ENCODE data around the gene GLP2R. TPM values are rescaled to one million over a fixed set of nuclear protein-coding genes. Genes with fewer than 3 reads are reported as not detected.

GLP2R gene
- total and polyA plus RNA-seq, 9 donors: 0.03 to 0.79 (median 0.19) TPM; not detected in 5

DNA sequence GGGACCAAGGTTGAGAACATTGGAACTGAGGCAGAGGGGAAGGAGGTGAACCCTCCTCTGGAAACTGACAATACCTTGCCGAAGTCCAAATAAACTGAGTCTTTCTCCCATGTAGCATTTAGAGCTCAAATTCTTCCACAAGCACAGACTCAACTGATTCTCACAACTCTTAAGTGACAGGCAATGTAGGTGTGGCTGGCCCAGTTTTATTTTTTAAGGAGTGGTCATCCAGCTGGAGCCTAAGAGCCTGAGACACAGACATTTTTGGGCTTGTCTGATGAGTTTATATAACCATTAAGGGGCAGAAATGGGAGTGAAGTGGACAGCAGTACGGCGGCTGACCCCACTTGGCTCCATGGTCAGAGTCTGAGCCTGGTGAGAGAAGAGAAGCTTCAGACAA is 68.5 kb downstream of the GLP2R start:
- Histone ChIP-seq H3K36me3 (ENCODE audit: control insufficient read depth, insufficient read depth, low read length) (no peaks in the 10 kb centered on the region), H3K27ac (ENCODE audit: low read length) (no peak overlapping the region), H3K27me3 (ENCODE audit: control insufficient read depth, insufficient read depth, low read length) (peaks cover 10% of the 10 kb centered on the region), H3K4me3 (ENCODE audit: low read length) (no peak overlapping the region), H3K4me1 (ENCODE audit: control insufficient read depth, insufficient read depth, low read length) (no peaks in the 10 kb centered on the region), H3K9me3 (replicated peaks; ENCODE audit: control insufficient read depth, low read depth, low read length) (peaks cover 8% of the 10 kb centered on the region)
- WGBS (ENCODE audit: insufficient coverage): 100% methylated on average over 2 of the region's 3 CpGs
- DNase-seq: no peak

DNA sequence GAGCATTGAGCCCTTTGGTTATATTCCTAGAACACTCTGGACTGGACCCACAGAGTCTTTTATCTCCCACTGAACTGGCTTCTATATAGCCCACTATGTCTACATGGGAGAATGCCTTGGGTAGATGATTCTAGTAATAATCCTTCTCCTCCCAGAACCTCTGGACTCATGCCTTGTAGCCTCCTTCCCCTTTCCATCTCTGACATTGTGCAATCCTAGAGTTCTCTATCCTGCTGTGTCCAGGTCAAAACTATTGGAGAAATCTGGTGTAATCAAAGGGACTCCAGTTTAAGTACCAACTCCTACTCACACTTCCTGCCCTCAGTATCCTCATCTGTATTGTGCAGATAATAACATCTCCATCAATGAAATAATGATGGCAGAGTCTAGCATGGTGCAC is 70.2 kb downstream of the GLP2R start:
- H3K27me3 ChIP-seq (ENCODE audit: control insufficient read depth, insufficient read depth, low read length): peaks cover 10% of the 10 kb centered on the region
- H3K27ac ChIP-seq (ENCODE audit: low read length): no peak overlapping the region
- H3K9me3 ChIP-seq (replicated peaks; ENCODE audit: control insufficient read depth, low read depth, low read length): peaks cover 8% of the 10 kb centered on the region
- no peaks in the 10 kb centered on the region for H3K36me3 ChIP-seq (ENCODE audit: control insufficient read depth, insufficient read depth, low read length)
- no peak overlapping the region for H3K4me3 ChIP-seq (ENCODE audit: low read length)
- peaks cover 5% of the 10 kb centered on the region for H3K4me1 ChIP-seq (ENCODE audit: control insufficient read depth, insufficient read depth, low read length)
- DNase-seq: no peak

DNA sequence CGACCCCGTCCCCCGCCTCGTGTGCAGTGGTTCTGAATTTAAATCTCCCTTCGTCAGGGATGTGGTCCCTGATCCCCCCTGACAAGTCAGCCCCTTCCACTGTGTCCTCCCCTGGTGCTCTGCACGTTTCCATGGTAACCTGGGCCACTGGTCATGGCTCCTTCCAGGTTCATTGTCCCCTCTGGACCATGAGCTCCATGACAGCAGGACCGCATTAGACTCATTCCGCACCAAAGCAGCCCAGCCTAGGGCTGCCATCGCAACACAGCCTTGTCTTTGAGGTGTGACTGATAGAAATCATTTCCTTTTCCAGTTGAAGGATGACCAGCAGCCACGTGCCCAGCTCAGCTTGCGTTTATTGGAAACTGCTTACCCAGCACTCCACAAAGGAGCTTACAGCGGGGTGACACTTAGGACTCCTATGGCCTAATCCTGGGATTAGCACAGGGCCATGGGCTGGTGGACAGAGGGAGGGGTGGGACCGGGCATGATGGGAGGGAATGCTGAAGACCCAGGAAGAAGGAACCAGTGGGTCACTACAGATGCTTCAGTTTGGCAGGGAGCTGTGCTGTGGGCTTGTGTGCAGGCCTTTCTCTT is 71.7 kb downstream of the GLP2R start:
- no peak for DNase-seq
- peaks cover 10% of the 10 kb centered on the region for H3K4me1 ChIP-seq (ENCODE audit: control insufficient read depth, insufficient read depth, low read length)
- no peak overlapping the region for H3K27ac ChIP-seq (ENCODE audit: low read length)
- peaks cover 8% of the 10 kb centered on the region for H3K9me3 ChIP-seq (replicated peaks; ENCODE audit: control insufficient read depth, low read depth, low read length)
- WGBS (ENCODE audit: insufficient coverage): 70% methylated on average over 12 of the region's 13 CpGs
- H3K4me3 ChIP-seq (ENCODE audit: low read length): no peak overlapping the region
- H3K27me3 ChIP-seq (ENCODE audit: control insufficient read depth, insufficient read depth, low read length): peaks cover 10% of the 10 kb centered on the region
- no peaks in the 10 kb centered on the region for H3K36me3 ChIP-seq (ENCODE audit: control insufficient read depth, insufficient read depth, low read length)

DNA sequence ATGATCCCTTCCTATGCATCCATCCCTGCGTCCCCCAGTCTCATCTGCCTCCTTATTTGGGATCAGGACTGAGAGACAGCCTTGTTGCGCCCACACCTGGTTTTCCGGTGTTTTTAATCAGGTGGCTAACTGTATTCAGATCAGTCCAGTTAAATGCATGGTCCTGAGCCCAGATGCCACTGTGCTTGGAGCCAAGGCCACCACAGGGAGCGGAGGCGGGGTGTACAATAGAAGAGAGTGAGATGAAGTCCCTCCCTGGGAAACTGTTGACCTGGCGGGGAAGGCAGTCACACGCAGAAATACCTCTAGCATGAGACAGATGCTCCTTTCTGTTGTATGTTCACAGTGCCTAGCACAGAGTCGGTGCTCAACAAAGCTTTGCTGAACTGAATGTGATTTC is 73.1 kb downstream of the GLP2R start:
- Histone ChIP-seq H3K9me3 (replicated peaks; ENCODE audit: control insufficient read depth, low read depth, low read length) (peaks cover 8% of the 10 kb centered on the region), H3K4me3 (ENCODE audit: low read length) (no peak overlapping the region), H3K27ac (ENCODE audit: low read length) (no peak overlapping the region), H3K27me3 (ENCODE audit: control insufficient read depth, insufficient read depth, low read length) (peaks cover 10% of the 10 kb centered on the region), H3K36me3 (ENCODE audit: control insufficient read depth, insufficient read depth, low read length) (no peaks in the 10 kb centered on the region), H3K4me1 (ENCODE audit: control insufficient read depth, insufficient read depth, low read length) (peaks cover 10% of the 10 kb centered on the region)
- DNase-seq: no peak
- 92% methylated on average over 7 of the region's 8 CpGs for WGBS (ENCODE audit: insufficient coverage)

DNA sequence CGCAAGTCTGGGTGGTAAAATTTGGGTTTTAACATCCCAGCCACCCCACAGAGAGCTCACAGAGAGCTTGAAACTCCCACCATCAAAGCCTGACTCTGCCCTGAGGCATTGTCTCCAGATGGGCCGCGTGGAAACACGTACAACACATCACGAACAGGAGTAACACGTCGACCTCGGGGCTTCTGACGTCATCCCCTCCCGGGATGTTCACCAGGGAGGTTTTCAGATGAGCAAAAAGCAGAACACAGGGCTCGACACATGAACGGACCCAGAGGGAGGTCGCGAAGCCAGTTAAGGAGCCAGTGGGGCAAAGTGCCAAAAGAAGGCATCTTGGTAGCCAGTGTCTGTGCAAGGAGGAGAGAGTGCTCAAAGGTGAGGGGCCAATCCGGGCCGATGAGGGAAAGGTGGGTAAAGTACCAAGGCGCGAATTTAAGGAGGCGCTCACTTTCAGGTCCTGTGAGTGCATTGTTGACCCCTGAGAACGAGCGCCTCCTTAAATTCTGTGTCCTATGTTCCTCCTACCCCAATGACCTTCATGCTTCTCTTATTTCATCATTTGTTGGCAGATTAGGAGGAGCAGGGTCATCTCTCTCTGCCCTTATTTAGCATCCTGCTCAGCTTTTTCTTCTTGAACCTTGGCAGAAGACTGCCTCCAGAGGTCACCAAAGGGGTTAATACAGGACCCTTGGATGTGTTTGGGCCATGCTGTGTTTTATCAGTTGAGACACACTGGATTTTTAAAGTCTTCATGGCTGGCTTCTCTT is 73.7 kb downstream of the GLP2R start:
- no peaks in the 10 kb centered on the region for H3K36me3 ChIP-seq (ENCODE audit: control insufficient read depth, insufficient read depth, low read length)
- no peak for DNase-seq
- no peak overlapping the region for H3K27ac ChIP-seq (ENCODE audit: low read length)
- peaks cover 10% of the 10 kb centered on the region for H3K27me3 ChIP-seq (ENCODE audit: control insufficient read depth, insufficient read depth, low read length)
- H3K4me1 ChIP-seq (ENCODE audit: control insufficient read depth, insufficient read depth, low read length): peaks cover 10% of the 10 kb centered on the region
- peaks cover 6% of the 10 kb centered on the region for H3K9me3 ChIP-seq (replicated peaks; ENCODE audit: control insufficient read depth, low read depth, low read length)
- no peak overlapping the region for H3K4me3 ChIP-seq (ENCODE audit: low read length)
- WGBS (ENCODE audit: insufficient coverage): 61% methylated on average over 10 of the region's 21 CpGs

DNA sequence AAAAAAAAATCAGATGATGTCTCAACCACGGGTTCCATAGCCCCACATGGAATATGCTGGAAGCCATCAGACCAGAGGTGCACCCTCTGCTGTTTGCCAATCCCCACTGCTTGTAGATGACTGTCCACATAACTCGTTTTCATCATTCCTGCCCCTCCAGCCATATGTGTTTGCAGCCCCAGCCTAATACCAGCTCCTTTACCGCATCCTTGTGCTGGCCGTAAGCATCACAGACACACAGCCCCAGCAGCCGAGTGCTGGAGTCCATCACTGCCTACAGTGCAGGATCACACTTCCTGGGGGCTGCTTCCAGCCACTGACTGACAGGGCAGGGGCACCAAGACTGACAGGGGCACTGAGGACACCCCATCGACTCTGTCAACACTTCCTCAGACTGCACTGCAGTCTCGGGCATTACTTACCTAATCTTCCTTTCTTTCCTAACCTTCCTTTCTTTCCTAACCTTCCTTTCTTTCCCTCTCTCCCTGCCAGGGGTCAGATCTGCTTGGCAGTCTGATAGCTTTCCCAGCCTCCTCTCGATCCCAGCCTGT is 74.4 kb downstream of the GLP2R start:
- WGBS (ENCODE audit: insufficient coverage): 35% methylated on average over 8 of the region's 8 CpGs
- peaks cover 8% of the 10 kb centered on the region for H3K27me3 ChIP-seq (ENCODE audit: control insufficient read depth, insufficient read depth, low read length)
- peaks cover 10% of the 10 kb centered on the region for H3K4me1 ChIP-seq (ENCODE audit: control insufficient read depth, insufficient read depth, low read length)
- peak overlapping the region; percentile 65 for H3K27ac ChIP-seq (ENCODE audit: low read length)
- H3K4me3 ChIP-seq (ENCODE audit: low read length): no peak overlapping the region
- H3K9me3 ChIP-seq (replicated peaks; ENCODE audit: control insufficient read depth, low read depth, low read length): no peaks in the 10 kb centered on the region
- no peaks in the 10 kb centered on the region for H3K36me3 ChIP-seq (ENCODE audit: control insufficient read depth, insufficient read depth, low read length)
- DNase-seq: no peak

DNA sequence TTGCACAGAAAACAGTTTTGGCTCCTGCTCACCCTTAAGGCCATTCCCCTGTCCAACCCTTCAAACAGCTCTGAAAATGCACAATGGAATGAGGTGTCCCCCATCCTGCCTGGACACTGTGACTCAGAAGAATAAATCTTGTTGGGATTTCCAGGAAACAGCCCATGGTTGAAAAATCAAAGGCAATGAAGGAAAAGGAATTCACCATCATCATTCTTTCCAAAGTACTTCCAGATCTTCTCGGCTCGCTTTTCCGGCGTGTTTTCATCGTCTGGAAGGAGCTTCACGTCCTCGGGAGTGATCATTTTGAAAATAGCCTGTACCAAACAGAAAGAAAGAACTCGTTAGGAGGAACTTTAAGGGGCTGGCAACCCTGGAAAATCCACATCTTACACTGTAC is 75.1 kb downstream of the GLP2R start:
- DNase-seq: peak; percentile 90
- Histone ChIP-seq H3K4me1 (ENCODE audit: control insufficient read depth, insufficient read depth, low read length) (peaks cover 10% of the 10 kb centered on the region), H3K36me3 (ENCODE audit: control insufficient read depth, insufficient read depth, low read length) (no peaks in the 10 kb centered on the region), H3K27ac (ENCODE audit: low read length) (peak overlapping the region; percentile 65), H3K9me3 (replicated peaks; ENCODE audit: control insufficient read depth, low read depth, low read length) (no peaks in the 10 kb centered on the region), H3K27me3 (ENCODE audit: control insufficient read depth, insufficient read depth, low read length) (peaks cover 8% of the 10 kb centered on the region), H3K4me3 (ENCODE audit: low read length) (no peak overlapping the region)
- WGBS (ENCODE audit: insufficient coverage): no CpG with 5 or more reads among the region's 8 CpGs

DNA sequence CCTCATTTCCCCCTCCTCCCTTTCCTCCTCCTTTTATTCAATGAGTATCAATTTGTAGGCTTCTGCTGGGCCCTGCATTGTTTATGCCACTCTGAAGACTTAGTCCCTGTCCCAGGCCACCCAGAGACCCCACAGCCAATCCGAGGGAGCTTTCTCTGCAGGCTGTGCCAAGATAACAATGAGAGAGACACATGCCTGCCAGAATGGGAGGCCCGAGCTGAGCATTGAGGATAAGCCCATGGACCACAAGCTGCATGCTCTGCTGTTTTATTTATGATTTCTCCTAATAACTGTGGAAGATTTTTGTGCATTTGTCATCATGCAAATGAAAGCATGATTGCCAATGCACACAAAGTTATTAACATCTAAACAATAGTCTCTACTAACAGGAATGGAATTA is 76.4 kb downstream of the GLP2R start:
- Histone ChIP-seq H3K27me3 (ENCODE audit: control insufficient read depth, insufficient read depth, low read length) (peaks cover 10% of the 10 kb centered on the region), H3K36me3 (ENCODE audit: control insufficient read depth, insufficient read depth, low read length) (no peaks in the 10 kb centered on the region), H3K4me3 (ENCODE audit: low read length) (no peak overlapping the region), H3K9me3 (replicated peaks; ENCODE audit: control insufficient read depth, low read depth, low read length) (no peaks in the 10 kb centered on the region), H3K4me1 (ENCODE audit: control insufficient read depth, insufficient read depth, low read length) (peaks cover 10% of the 10 kb centered on the region), H3K27ac (ENCODE audit: low read length) (no peak overlapping the region)
- DNase-seq: peak; percentile 66
- WGBS (ENCODE audit: insufficient coverage): no CpG with 5 or more reads among the region's 2 CpGs

DNA sequence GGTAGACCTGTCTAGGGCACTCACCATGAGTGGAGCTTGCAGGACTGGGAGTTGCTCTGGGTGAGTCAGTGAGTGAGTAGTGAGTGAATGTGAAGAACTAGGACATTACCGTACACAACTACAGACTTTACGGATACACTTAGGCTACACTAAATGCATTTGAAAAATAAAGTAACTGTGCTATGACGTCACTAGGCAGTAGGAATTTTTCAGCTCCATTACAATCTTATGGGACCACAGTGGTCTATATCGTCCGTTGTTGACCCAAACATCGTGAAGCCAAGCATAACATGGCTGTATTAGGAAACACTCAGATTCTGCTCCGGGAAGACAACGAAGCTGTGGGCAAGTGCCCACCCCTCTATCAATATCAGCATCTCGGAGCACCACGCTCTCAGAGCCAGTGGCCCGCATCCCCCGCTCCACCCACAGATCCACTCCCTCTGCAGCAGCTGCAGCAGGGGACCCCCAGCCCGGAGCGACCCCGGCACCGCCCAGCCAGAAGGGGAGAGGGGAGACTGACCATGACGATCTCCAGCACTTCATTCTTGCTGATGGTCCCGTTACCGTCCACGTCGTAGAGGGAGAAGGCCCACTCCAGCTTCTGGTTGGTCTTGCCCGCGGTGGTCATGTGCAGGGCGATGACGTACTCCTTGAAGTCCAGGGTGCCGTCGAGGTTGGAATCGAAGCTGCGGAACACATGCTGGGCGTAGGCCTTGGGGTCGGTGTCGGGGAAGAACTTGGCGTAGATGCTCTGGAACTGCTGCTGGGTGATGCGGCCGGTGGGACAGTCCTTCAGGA is 78.8 kb downstream of the GLP2R start:
- no peak overlapping the region for H3K27ac ChIP-seq (ENCODE audit: low read length)
- no peaks in the 10 kb centered on the region for H3K9me3 ChIP-seq (replicated peaks; ENCODE audit: control insufficient read depth, low read depth, low read length)
- peaks cover 9% of the 10 kb centered on the region for H3K27me3 ChIP-seq (ENCODE audit: control insufficient read depth, insufficient read depth, low read length)
- no peak for DNase-seq
- H3K4me3 ChIP-seq (ENCODE audit: low read length): no peak overlapping the region
- peaks cover 11% of the 10 kb centered on the region for H3K4me1 ChIP-seq (ENCODE audit: control insufficient read depth, insufficient read depth, low read length)
- H3K36me3 ChIP-seq (ENCODE audit: control insufficient read depth, insufficient read depth, low read length): no peaks in the 10 kb centered on the region
- WGBS (ENCODE audit: insufficient coverage): 96% methylated on average over 31 of the region's 35 CpGs

DNA sequence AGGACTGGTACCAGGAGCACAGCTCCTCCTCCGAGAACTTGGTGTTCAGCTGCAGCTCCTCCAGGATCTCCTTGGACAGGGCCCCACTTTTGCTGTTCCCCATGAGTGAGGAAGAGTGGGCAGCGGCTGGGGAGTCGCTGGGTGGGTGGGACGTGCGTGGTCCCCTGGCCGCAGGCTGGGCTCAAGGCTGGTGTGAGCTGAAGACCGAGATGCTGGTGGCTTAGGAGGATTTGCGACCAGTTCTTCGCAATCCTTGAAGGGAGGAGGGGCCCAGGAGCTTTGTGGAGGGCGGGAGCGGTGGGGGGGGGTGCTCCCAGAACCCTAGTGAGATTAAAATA is 79.3 kb downstream of the GLP2R start, which contains the start of gene RCVRN:
Gene RCVRN, minus strand, starts transcription at position 194 of the 338 bp plus-strand sequence. Its CDS starts 91 bp downstream, at position 103.
- Histone ChIP-seq H3K27ac (ENCODE audit: low read length) (no peak within 1 kb of the TSS), H3K9me3 (replicated peaks; ENCODE audit: control insufficient read depth, low read depth, low read length) (no peaks in the 10 kb centered on the region), H3K27me3 (ENCODE audit: control insufficient read depth, insufficient read depth, low read length) (peaks cover 9% of the 10 kb centered on the region), H3K4me1 (ENCODE audit: control insufficient read depth, insufficient read depth, low read length) (peaks cover 11% of the 10 kb centered on the region), H3K4me3 (ENCODE audit: low read length) (no peak within 1 kb of the TSS), H3K36me3 (ENCODE audit: control insufficient read depth, insufficient read depth, low read length) (no peaks in the 10 kb centered on the region)
- WGBS (ENCODE audit: insufficient coverage): 91% methylated on average over 9 of the region's 11 CpGs
- no peak for DNase-seq
